Prostate gland (tissue), 2 donors: ENCODE data around the gene GUSB. TPM values are rescaled to one million over a fixed set of nuclear protein-coding genes. Genes with fewer than 3 reads are reported as not detected.
A peak's percentile ranks its signal among the peaks of the same experiment; 100 is the strongest.
"Not testable (repeated sequence)": the region's sequence is repeated elsewhere in the genome, so short reads cannot be mapped to it uniquely, and the experiment has no call there.

Experiments
- DNase-seq: peaks from one replicate; pipeline ENCODE4 v3.0.0-alpha.2; 2019; ENCODE audit warnings: low spot score
- H3K27ac ChIP-seq, 2 donors: fragments of 200-600 bp; sonication (generic); 2 replicates each; pipeline ENCODE4 v1.5.1; 2017 to 2019
- H3K27me3 ChIP-seq: fragments of 200-600 bp; sonication (generic); replicated peaks from 2 replicates; pipeline ENCODE4 v1.5.1; 2019; ENCODE audit not compliant: insufficient read depth
- H3K36me3 ChIP-seq, 2 donors: fragments of 200-600 bp; sonication (generic); 1 replicate in 1 of 2; 2 replicates in 1 of 2; pipeline versions ENCODE4 v1.5.1 to v1.8.1; 2017 to 2019
- H3K4me1 ChIP-seq: fragments of 200-600 bp; sonication (generic); replicated peaks from 2 replicates; pipeline ENCODE4 v1.5.1; 2019
- H3K4me3 ChIP-seq, 2 donors: fragments of 200-600 bp; sonication (generic); 2 replicates each; pipeline ENCODE4 v1.5.1; 2017 to 2019
- H3K9me3 ChIP-seq: fragments of 200-600 bp; sonication (generic); 2 replicates; pipeline ENCODE4 v1.5.1; 2017
- CTCF ChIP-seq, 4 experiments: fragments of 200-600 bp in 2 of 4; fragments of 450-650 bp in 2 of 4; sonication (generic) in 2 of 4; IDR thresholded peaks; 1 replicate in 3 of 4; 2 replicates in 1 of 4; pipeline ENCODE4 v1.5.1; 2016 to 2019; ENCODE audit warnings: antibody characterized with exemption in 4 of 4, mild to moderate bottlenecking in 2 of 4, moderate library complexity in 2 of 4
- POLR2A ChIP-seq: fragments of 450-650 bp; IDR thresholded peaks from one replicate; pipeline ENCODE4 v1.6.1; 2016; ENCODE audit warnings: antibody characterized with exemption, mild to moderate bottlenecking
- POLR2AphosphoS5 ChIP-seq: sonication (generic); formaldehyde crosslinking; IDR thresholded peaks from one replicate; pipeline ENCODE4 v1.6.1; 2017; ENCODE audit warnings: antibody characterized with exemption
- WGBS: methylation state at CpG from one replicate; pipeline ENCODE4 v1.1.5; 2018; 5-methylcytosine and 5-hydroxymethylcytosine counted together
- intact Hi-C: fragments of 100-400 bp; cut with DNase I; formaldehyde crosslinking; loops from one replicate; pipeline ENCODE4 v1.14.2; 2022
- total RNA-seq, 2 donors: library from RNA; depleted of rRNA; stranded (reverse); fragments of >200 nt; gene quantifications; one replicate each; pipeline ENCODE4 v1.1.0, GENCODE V29; 2016

Gene GUSB
- total RNA-seq, 2 donors from 2014 or later: 33.7 to 35.9 TPM

GRCh38 chr7:66007232-66007631 lies 25.2 kb upstream of the GUSB start:
- H3K36me3 ChIP-seq: no peaks in the 10 kb centered on the region
- no peak overlapping the region for H3K4me3 ChIP-seq
- intact Hi-C loops: no loop called here
- no peak for TF ChIP-seq CTCF (IDR thresholded peaks at IDR 0.05)
- no peaks in the 10 kb centered on the region for H3K27me3 ChIP-seq
- H3K4me1 ChIP-seq: no peaks in the 10 kb centered on the region
- DNase-seq: no peak
- 83% methylated on average over 6 of the region's 6 CpGs for WGBS
- H3K27ac ChIP-seq: no peak overlapping the region
- H3K9me3 ChIP-seq: no peaks in the 10 kb centered on the region

GRCh38 chr7:66005115-66005671 lies 23.2 kb upstream of the GUSB start:
- H3K4me1 ChIP-seq, H3K36me3 ChIP-seq, H3K27me3 ChIP-seq, H3K4me3 ChIP-seq, H3K9me3 ChIP-seq, DNase-seq, intact Hi-C loops: not testable (repeated sequence)
- 74% methylated on average over 8 of the region's 8 CpGs for WGBS
- H3K27ac ChIP-seq: peak overlapping the region in 1 of 2 donors; percentile 14

- H3K36me3 ChIP-seq, H3K9me3 ChIP-seq, H3K4me1 ChIP-seq, intact Hi-C loops, H3K27me3 ChIP-seq, DNase-seq, H3K27ac ChIP-seq, H3K4me3 ChIP-seq: not testable (repeated sequence)
- WGBS: 70% methylated on average over 1 of the region's 5 CpGs
These were observed 18.9 kb upstream of the GUSB start for GRCh38 chr7:66000823-66001417.

- H3K9me3 ChIP-seq, H3K27me3 ChIP-seq, H3K4me1 ChIP-seq, intact Hi-C loops, H3K27ac ChIP-seq, DNase-seq, H3K36me3 ChIP-seq, H3K4me3 ChIP-seq: not testable (repeated sequence)
- 48% methylated on average over 1 of the region's 1 CpG for WGBS
These were observed 13.0 kb upstream of the GUSB start for GRCh38 chr7:65994984-65995383.

- Histone ChIP-seq H3K27me3 (no peaks in the 10 kb centered on the region), H3K36me3 (no peaks in the 10 kb centered on the region), H3K4me1 (no peaks in the 10 kb centered on the region), H3K27ac (no peak overlapping the region), H3K4me3 (no peak overlapping the region), H3K9me3 (no peaks in the 10 kb centered on the region)
- 78% methylated on average over 4 of the region's 4 CpGs for WGBS
- TF ChIP-seq POLR2A (no peak), CTCF (IDR thresholded peaks at IDR 0.05) (no peak), POLR2AphosphoS5 (no peak)
- intact Hi-C loops: no loop called here
- DNase-seq: no peak
These were observed 10.5 kb upstream of the GUSB start for GRCh38 chr7:65992526-65992925.

GRCh38 chr7:65991829-65992228 lies 9.8 kb upstream of the GUSB start:
- H3K36me3 ChIP-seq, H3K4me1 ChIP-seq, H3K4me3 ChIP-seq, H3K9me3 ChIP-seq, H3K27me3 ChIP-seq, DNase-seq, H3K27ac ChIP-seq, intact Hi-C loops: not testable (repeated sequence)
- WGBS: 96% methylated on average over 5 of the region's 5 CpGs

- intact Hi-C loops: loop anchor here (10.0 kb wide), 1 partner anchor 115 kb away; the partner anchor contains the start of gene VKORC1L1
- TF ChIP-seq POLR2AphosphoS5 (no peak), POLR2A (no peak), CTCF (IDR thresholded peaks at IDR 0.05) (no peak)
- Histone ChIP-seq H3K27me3 (no peaks in the 10 kb centered on the region), H3K9me3 (no peaks in the 10 kb centered on the region), H3K4me3 (no peak overlapping the region), H3K36me3 (no peaks in the 10 kb centered on the region), H3K27ac (no peak overlapping the region), H3K4me1 (no peaks in the 10 kb centered on the region)
- DNase-seq: no peak
- 69% methylated on average over 3 of the region's 3 CpGs for WGBS
These were observed 7.7 kb upstream of the GUSB start for GRCh38 chr7:65989694-65990080.

GRCh38 chr7:65988503-65988902 lies 6.5 kb upstream of the GUSB start:
- intact Hi-C loops: loop anchor here (10.0 kb wide), 1 partner anchor 114 kb away; the partner anchor contains the start of gene VKORC1L1
- not testable (repeated sequence) for H3K36me3 ChIP-seq, H3K4me1 ChIP-seq, H3K27me3 ChIP-seq, DNase-seq, H3K27ac ChIP-seq, H3K4me3 ChIP-seq, H3K9me3 ChIP-seq
- 94% methylated on average over 1 of the region's 1 CpG for WGBS
